SK-N-SH (cell line): Measurements from ENCODE around the gene MACROH2A2. TPM values are rescaled to one million over a fixed set of nuclear protein-coding genes. Genes with fewer than 3 reads are reported as not detected.

Experiments used
- CTCF ChIA-PET: fragments of 300-600, 350-600 bp; formaldehyde crosslinking; extraction: SDS; loops from one replicate; lab custom pipeline; 2021; lab: Yijun Ruan, JAX
- POLR2A ChIA-PET: fragments of 350-600 bp; sonication (Branson Sonifier 250); formaldehyde crosslinking; extraction: SDS; loops from one replicate; lab custom pipeline; 2020; ENCODE audit warnings: antibody characterized with exemption, inconsistent platforms; lab: Yijun Ruan, JAX
- DNase-seq: peaks from one replicate; pipeline ENCODE4 v3.0.0; 2012
- H2AFZ ChIP-seq: fragments of 200-600 bp; sonication (generic); 2 replicates; pipeline ENCODE4 v1.8.1; 2016; ENCODE audit warnings: antibody characterized with exemption, mild to moderate bottlenecking, low read depth
- H3F3A ChIP-seq: fragments of 200-600 bp; sonication (generic); replicated peaks from 2 replicates; pipeline ENCODE3; 2016; ENCODE audit warnings: antibody characterized with exemption, mild to moderate bottlenecking; ENCODE audit not compliant: insufficient read depth
- H3K27ac ChIP-seq, 2 experiments: fragments of 200-500 bp in 1 of 2; fragments of 200-600 bp in 1 of 2; sonication (Bioruptor generic) in 1 of 2; sonication (generic), shearing (Covaris generic) in 1 of 2; 2 replicates each; pipeline versions ENCODE4 v1.5.1 to v1.6.1; 2014 to 2016; ENCODE audit warnings: low read depth in 2 of 2, inconsistent platforms in 1 of 2, low read length in 1 of 2, mild to moderate bottlenecking in 1 of 2, mixed read lengths in 1 of 2
- H3K27me3 ChIP-seq: fragments of 200-600 bp; sonication (generic), shearing (Covaris generic); 2 replicates; pipeline ENCODE4 v1.6.1; 2016; ENCODE audit warnings: mixed run types; ENCODE audit not compliant: insufficient read depth
- H3K36me3 ChIP-seq, 2 experiments: fragments of 200-500 bp in 1 of 2; fragments of 200-600 bp in 1 of 2; sonication (Bioruptor generic) in 1 of 2; sonication (generic) in 1 of 2; replicated peaks in 1 of 2; 2 replicates each; pipeline versions ENCODE3 to v1.5.1; 2014 to 2016; ENCODE audit warnings: low read length in 1 of 2, mild to moderate bottlenecking in 1 of 2; ENCODE audit not compliant: insufficient read depth in 2 of 2, control insufficient read depth in 1 of 2
- H3K4me1 ChIP-seq, 2 experiments: fragments of 200-500 bp in 1 of 2; fragments of 200-600 bp in 1 of 2; sonication (Bioruptor generic) in 1 of 2; sonication (generic), shearing (Covaris generic) in 1 of 2; 2 replicates each; pipeline versions ENCODE4 v1.5.1 to v1.6.1; 2014 to 2016; ENCODE audit warnings: low read depth in 1 of 2, low read length in 1 of 2, mixed run types in 1 of 2; ENCODE audit not compliant: insufficient read depth in 2 of 2, control insufficient read depth in 1 of 2
- H3K4me2 ChIP-seq: fragments of 200-600 bp; sonication (generic), shearing (Covaris generic); 2 replicates; pipeline ENCODE4 v1.6.1; 2017; ENCODE audit warnings: mixed run types
- H3K4me3 ChIP-seq, 2 experiments: fragments of 200-500 bp in 1 of 2; fragments of 200-600 bp in 1 of 2; sonication (Bioruptor generic) in 1 of 2; sonication (generic), shearing (Covaris generic) in 1 of 2; 2 replicates each; pipeline versions ENCODE4 v1.5.1 to v1.8.1; 2014 to 2016; ENCODE audit warnings: low read depth in 2 of 2, inconsistent platforms in 1 of 2, low read length in 1 of 2, mild to moderate bottlenecking in 1 of 2, mixed read lengths in 1 of 2, moderate library complexity in 1 of 2
- H3K79me2 ChIP-seq: fragments of 200-600 bp; sonication (generic); 2 replicates; pipeline ENCODE4 v1.8.1; 2017; ENCODE audit warnings: mild to moderate bottlenecking; ENCODE audit not compliant: insufficient read depth
- H3K9ac ChIP-seq: fragments of 200-600 bp; sonication (generic); 2 replicates; pipeline ENCODE4 v1.6.1; 2017; ENCODE audit warnings: mixed run types
- H3K9me2 ChIP-seq: fragments of 200-600 bp; sonication (generic); 2 replicates; pipeline ENCODE4 v1.6.1; 2017; ENCODE audit warnings: mixed run types
- H3K9me3 ChIP-seq: fragments of 200-600 bp; sonication (generic); 2 replicates; pipeline ENCODE4 v1.6.1; 2017; ENCODE audit warnings: mixed run types, mild to moderate bottlenecking, moderate library complexity
- H4K20me1 ChIP-seq: fragments of 200-600 bp; sonication (generic); 2 replicates; pipeline ENCODE4 v1.6.1; 2017; ENCODE audit warnings: mild to moderate bottlenecking, mixed run types; ENCODE audit not compliant: insufficient read depth
- ELF1 ChIP-seq: IDR thresholded peaks from 2 replicates; pipeline ENCODE4 v1.4.0; 2012
- EZH2phosphoT487 ChIP-seq: fragments of 200-600 bp; sonication (generic); IDR thresholded peaks from 2 replicates; pipeline ENCODE4 v1.6.1; 2017; ENCODE audit warnings: low read depth, mixed run types, mild to moderate bottlenecking, antibody characterized with exemption, moderate library complexity, borderline replicate concordance
- FOSL2 ChIP-seq: IDR thresholded peaks from 2 replicates; pipeline ENCODE4 v1.4.0; 2012; ENCODE audit warnings: low read depth, mild to moderate bottlenecking, moderate library complexity, borderline replicate concordance
- FOXM1 ChIP-seq: IDR thresholded peaks from 2 replicates; pipeline ENCODE4 v1.4.0; 2012; ENCODE audit warnings: low read depth, mild to moderate bottlenecking
- GABPA ChIP-seq: IDR thresholded peaks from 2 replicates; pipeline ENCODE4 v1.4.0; 2012; ENCODE audit warnings: low read depth, mild to moderate bottlenecking
- IRF3 ChIP-seq: fragments of 150-350 bp; IDR thresholded peaks from 2 replicates; pipeline ENCODE4 v1.6.1; 2016; ENCODE audit warnings: mild to moderate bottlenecking, low read depth, low read length
- MAX ChIP-seq: IDR thresholded peaks from 2 replicates; pipeline ENCODE4 v1.4.0; 2012; ENCODE audit warnings: low read depth
- MEF2A ChIP-seq: IDR thresholded peaks from 2 replicates; pipeline ENCODE4 v1.4.0; 2012; ENCODE audit warnings: low read depth, borderline replicate concordance
- MXI1 ChIP-seq: IDR thresholded peaks from 2 replicates; pipeline ENCODE4 v1.6.1; 2012; ENCODE audit warnings: mild to moderate bottlenecking, low read depth, low read length, improper control_type of control experiment
- NRF1 ChIP-seq: IDR thresholded peaks from 2 replicates; pipeline ENCODE4 v1.6.1; 2012; ENCODE audit warnings: low read depth, mild to moderate bottlenecking, low read length
- RFX5 ChIP-seq: IDR thresholded peaks from 2 replicates; pipeline ENCODE4 v1.6.1; 2012; ENCODE audit warnings: mild to moderate bottlenecking, improper control_type of control experiment, low read length
- RXRA ChIP-seq: IDR thresholded peaks from 2 replicates; pipeline ENCODE4 v1.4.0; 2012; ENCODE audit warnings: low read depth, mild to moderate bottlenecking, borderline replicate concordance
- SIN3A ChIP-seq: IDR thresholded peaks from 2 replicates; pipeline ENCODE4 v1.6.1; 2012; ENCODE audit warnings: low read depth, mild to moderate bottlenecking, low read length, moderate library complexity, borderline replicate concordance
- SMC3 ChIP-seq: IDR thresholded peaks from 2 replicates; pipeline ENCODE4 v1.6.1; 2012; ENCODE audit warnings: low read depth, low read length, improper control_type of control experiment
- TAF1 ChIP-seq: IDR thresholded peaks from 2 replicates; pipeline ENCODE4 v1.6.1; 2012; ENCODE audit warnings: low read depth, mild to moderate bottlenecking, low read length, moderate library complexity, borderline replicate concordance
- YY1 ChIP-seq: IDR thresholded peaks from 2 replicates; pipeline ENCODE4 v1.4.0; 2012; ENCODE audit warnings: low read depth, mild to moderate bottlenecking
- WGBS: methylation state at CpG from one replicate; pipeline ENCODE4 v1.1.6; 2017; ENCODE audit warnings: low lambda C conversion rate; 5-methylcytosine and 5-hydroxymethylcytosine counted together
- polyA plus RNA-seq, 3 experiments: library from polyadenylated mRNA; depleted of rRNA; stranded (reverse); fragments of >200 nt; gene quantifications; 2 replicates each; pipeline ENCODE4 v1.2.3, GENCODE V29; 2012

The MACROH2A2 gene
- polyA plus RNA-seq, 1 of the 3 experiments (the other 2 are of a cell fraction): 28.9 TPM

- Histone ChIP-seq H3K4me3 (peak within 1 kb of the TSS; percentile 45 to 58), H4K20me1 (no peaks in the 10 kb centered on the region), H3K4me2 (peak within 1 kb of the TSS; percentile 75), H3F3A (peaks cover 5% of the 10 kb centered on the region), H3K9me3 (no peaks in the 10 kb centered on the region), H3K9me2 (no peaks in the 10 kb centered on the region), H3K36me3 (no peaks in the 10 kb centered on the region), H3K9ac (peak within 1 kb of the TSS; percentile 59), H3K27me3 (no peaks in the 10 kb centered on the region), H3K27ac (0 out of 4 replicates have a peak within 1 kb of the TSS, but pooled peaks of 1 of the 2 experiments have one; percentile 11), H3K79me2 (no peaks in the 10 kb centered on the region; the same call in 1 of the 2 replicates), H3K4me1 (peaks cover 0 to 3% of the 10 kb centered on the region in 2 experiments; a peak in 1 of 4 replicates), H2AFZ (peak within 1 kb of the TSS; percentile 82; the same call in 1 of the 2 replicates)
- TF ChIP-seq ELF1 (0 out of 2 replicates have a peak, but pooled peaks have one; percentile 13), MXI1 (0 out of 2 replicates have a peak, but pooled peaks have one; percentile 29), FOXM1 (no peak), YY1 (no peak), NRF1 (no peak), TAF1 (0 out of 2 replicates have a peak, but pooled peaks have one; percentile 24), MAX (peak; percentile 74), GABPA (no peak), MEF2A (no peak), EZH2phosphoT487 (no peak), SMC3 (no peak), SIN3A (0 out of 2 replicates have a peak, but pooled peaks have one; percentile 32), RFX5 (no peak), IRF3 (no peak), FOSL2 (peak; percentile 11; the same call in 1 of the 2 replicates), RXRA (no peak)
- DNase-seq: peak; percentile 87
- POLR2A ChIA-PET: interaction anchor here (0.7 kb wide), 1 partner anchor 28 kb away, joined by 3 read pairs; no protein-coding TSS in a partner anchor
- 68% methylated on average over 25 of the region's 80 CpGs for WGBS
- CTCF ChIA-PET: interaction anchor here (1.0 to 4.7 kb wide), 3 partner anchors 13 to 17 kb away, joined by 3 to 38 read pairs (median 35); partner anchors contain the start of gene TYSND1
Observed at GRCh38 chr10:70132098-70133029, 79.7 kb downstream of the MACROH2A2 start, which contains the start of gene AIFM2. TSS of gene AIFM2 (minus strand) at chr10:70132825. CDS start at chr10:70124084, 8,741 bp downstream.
